GM19395 (cell line): ENCODE data around the gene ARMC6.
"Not testable (repeated sequence)": the region's sequence is repeated elsewhere in the genome, so short reads cannot be mapped to it uniquely, and the experiment has no call there.

Experiments used
- ATAC-seq: cut with Tn5 transposase; IDR thresholded peaks from one replicate; pipeline ENCODE4 v1.9.1; 2021; ENCODE audit warnings: mild to moderate bottlenecking, moderate library complexity; ENCODE audit not compliant: unreplicated experiment

ARMC6 gene

DNA sequence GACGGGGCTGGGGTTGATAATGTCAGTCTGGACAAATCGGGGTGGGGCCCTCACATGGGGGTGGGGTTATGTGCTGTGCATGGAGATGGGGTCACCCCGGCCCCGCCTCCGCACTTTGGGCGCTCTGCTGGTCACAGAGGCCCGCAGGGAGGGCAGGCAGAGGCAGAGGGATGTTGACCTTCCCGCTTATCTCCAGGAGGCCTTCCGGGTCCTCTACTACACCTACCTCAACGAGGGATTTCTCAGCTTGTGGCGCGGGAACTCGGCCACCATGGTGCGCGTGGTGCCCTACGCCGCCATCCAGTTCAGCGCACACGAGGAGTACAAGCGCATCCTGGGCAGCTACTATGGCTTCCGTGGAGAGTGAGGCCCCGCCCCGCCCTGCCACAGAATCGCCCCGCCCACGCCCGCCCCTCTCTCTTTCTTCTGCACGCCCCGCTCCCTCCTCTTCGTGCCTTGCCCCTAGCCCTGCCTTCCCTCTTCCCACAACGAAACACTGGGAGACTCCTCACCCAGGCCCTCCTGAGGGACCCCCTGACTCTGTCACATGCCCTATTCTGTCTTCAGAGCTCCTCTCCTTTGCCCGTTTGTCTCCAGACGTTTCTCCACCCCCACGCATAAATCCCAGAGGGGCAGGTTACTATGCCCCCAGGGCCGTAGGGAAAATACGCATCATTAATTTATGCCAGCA, 72.1 kb downstream of the ARMC6 start:
- ATAC-seq, result no peak

DNA sequence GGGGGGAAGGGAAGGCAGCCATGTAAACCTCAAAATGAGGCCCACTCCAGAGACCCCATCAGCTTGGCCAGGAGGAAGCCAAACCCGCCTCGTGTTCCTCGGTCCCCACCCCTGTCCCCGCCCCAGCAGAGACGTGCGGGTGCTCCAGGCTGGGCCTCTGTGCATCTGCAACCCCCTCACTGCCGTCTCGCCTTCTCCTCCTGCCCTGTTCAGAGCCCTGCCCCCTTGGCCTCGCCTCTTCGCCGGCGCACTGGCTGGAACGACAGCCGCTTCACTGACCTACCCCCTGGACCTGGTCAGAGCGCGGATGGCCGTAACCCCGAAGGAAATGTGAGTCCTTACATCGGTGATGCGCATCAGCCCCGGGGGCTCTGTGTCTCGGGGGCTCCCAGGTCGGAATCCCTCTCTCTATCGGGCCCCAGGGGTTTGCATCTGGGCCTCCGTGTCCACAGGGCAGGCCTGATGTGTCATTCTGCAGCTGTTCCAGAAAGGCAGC, 72.7 kb downstream of the ARMC6 start:
- ATAC-seq, result no peak

DNA sequence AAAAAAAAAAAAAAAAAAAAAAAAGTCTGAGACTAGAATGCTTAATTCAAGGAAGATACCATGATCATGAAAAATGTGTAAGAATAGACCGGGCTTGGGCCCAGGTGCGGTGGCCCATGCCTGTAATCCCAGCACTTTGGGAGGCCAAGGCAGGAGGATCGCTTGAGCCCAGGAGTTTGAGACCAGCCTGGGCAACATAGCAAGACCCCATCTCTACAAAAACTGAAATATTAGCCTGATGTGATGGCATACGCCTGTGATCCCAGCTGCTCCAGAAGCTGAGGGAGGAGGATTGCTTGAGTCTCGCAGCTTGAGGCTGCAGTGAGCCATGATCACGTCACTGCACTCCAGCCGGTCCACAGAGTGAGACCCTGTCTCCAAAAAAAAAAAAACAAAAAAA, 73.5 kb downstream of the ARMC6 start:
- not testable (repeated sequence) for ATAC-seq

DNA sequence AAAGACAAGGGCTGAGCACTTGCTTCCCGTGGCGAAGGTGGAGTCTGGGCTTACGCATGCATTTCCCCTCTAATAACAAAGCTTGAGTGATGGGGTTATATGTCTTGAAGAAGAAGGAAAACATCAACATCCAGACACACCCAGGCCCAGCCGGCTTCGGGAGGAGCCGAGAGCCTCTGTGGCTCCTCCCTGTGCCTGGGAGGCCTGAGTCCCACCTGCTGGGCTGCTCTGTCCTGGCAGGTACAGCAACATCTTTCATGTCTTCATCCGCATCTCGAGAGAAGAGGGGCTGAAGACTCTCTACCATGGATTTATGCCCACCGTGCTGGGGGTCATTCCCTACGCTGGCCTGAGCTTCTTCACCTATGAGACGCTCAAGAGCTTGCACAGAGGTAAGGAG, 74.3 kb downstream of the ARMC6 start:
- ATAC-seq, result no peak
